ENCODE results near the gene CLEC20A.

Gene CLEC20A

GRCh38 chr1:178496410-178497135, at the start of gene CLEC20A:
CLEC20A (minus strand) TSS chr1:178496964; CDS start chr1:178496939, 25 bp downstream.
- no peak for DNase-seq (ENCODE audit: low spot score)

GRCh38 chr1:178544531-178544930, 47.8 kb upstream of the CLEC20A start:
- no peak for DNase-seq (ENCODE audit: low spot score)

GRCh38 chr1:178543290-178543607, 46.5 kb upstream of the CLEC20A start:
- no peak for DNase-seq (ENCODE audit: low spot score)

- peak; percentile 89 for DNase-seq (ENCODE audit: low spot score)
These were observed 46.0 kb upstream of the CLEC20A start for GRCh38 chr1:178542554-178543289.

- DNase-seq (ENCODE audit: low spot score): no peak
These were observed 45.2 kb upstream of the CLEC20A start for GRCh38 chr1:178541829-178542553.

- no peak for DNase-seq (ENCODE audit: low spot score)
These were observed 44.6 kb upstream of the CLEC20A start for GRCh38 chr1:178541379-178541778.

- peak; percentile 80 for DNase-seq (ENCODE audit: low spot score)
These were observed 43.9 kb upstream of the CLEC20A start for GRCh38 chr1:178540646-178541045.

- DNase-seq (ENCODE audit: low spot score): peak; percentile 88
These were observed 43.4 kb upstream of the CLEC20A start for GRCh38 chr1:178540204-178540603.

- peak; percentile 18 for DNase-seq (ENCODE audit: low spot score)
These were observed 42.5 kb upstream of the CLEC20A start for GRCh38 chr1:178539291-178539690.

- DNase-seq (ENCODE audit: low spot score): peak; percentile 42
These were observed 41.6 kb upstream of the CLEC20A start for GRCh38 chr1:178538192-178538916.

GRCh38 chr1:178537382-178538090, 40.8 kb upstream of the CLEC20A start:
- DNase-seq (ENCODE audit: low spot score): peak; percentile 19

GRCh38 chr1:178536844-178537371, 40.1 kb upstream of the CLEC20A start:
- peak; percentile 85 for DNase-seq (ENCODE audit: low spot score)

GRCh38 chr1:178536329-178536728, 39.6 kb upstream of the CLEC20A start:
- DNase-seq (ENCODE audit: low spot score): peak; percentile 28

- DNase-seq (ENCODE audit: low spot score): no peak
These were observed 37.5 kb upstream of the CLEC20A start for GRCh38 chr1:178534137-178534868.

- peak; percentile 51 for DNase-seq (ENCODE audit: low spot score)
These were observed 36.6 kb upstream of the CLEC20A start for GRCh38 chr1:178533121-178533946.

- peak; percentile 89 for DNase-seq (ENCODE audit: low spot score)
These were observed 35.6 kb upstream of the CLEC20A start for GRCh38 chr1:178532392-178532791.

- DNase-seq (ENCODE audit: low spot score): no peak
These were observed 35.1 kb upstream of the CLEC20A start for GRCh38 chr1:178531887-178532286.

- no peak for DNase-seq (ENCODE audit: low spot score)
These were observed 33.7 kb upstream of the CLEC20A start for GRCh38 chr1:178530502-178530901.

GRCh38 chr1:178530037-178530402, 33.3 kb upstream of the CLEC20A start:
- DNase-seq (ENCODE audit: low spot score): no peak
